Liver (tissue), 3 donors: ENCODE results near the gene IPO9.

Experiments
- EGR1 ChIP-seq, 2 donors: IDR thresholded peaks; 2 replicates each; pipeline ENCODE4 v1.6.1; 2016 to 2018; ENCODE audit warnings: antibody characterized with exemption in 2 of 2, low read depth in 2 of 2
- FOXA1 ChIP-seq: IDR thresholded peaks from 2 replicates; pipeline ENCODE4 v1.6.1; 2016; ENCODE audit warnings: antibody characterized with exemption
- GABPA ChIP-seq, 2 donors: IDR thresholded peaks in 1 of 2; conservative IDR thresholded peaks in 1 of 2; 2 replicates each; pipeline ENCODE4 v1.6.1; 2016; ENCODE audit warnings: antibody characterized with exemption in 2 of 2, mild to moderate bottlenecking in 1 of 2, moderate library complexity in 1 of 2
- RAD21 ChIP-seq, 2 donors: IDR thresholded peaks; 2 replicates each; pipeline ENCODE4 v1.6.1; 2016; ENCODE audit warnings: antibody characterized with exemption in 2 of 2, mild to moderate bottlenecking in 2 of 2
- SP1 ChIP-seq: IDR thresholded peaks from 2 replicates; pipeline ENCODE4 v1.6.1; 2018; ENCODE audit warnings: antibody characterized with exemption, mild to moderate bottlenecking
- TAF1 ChIP-seq: conservative IDR thresholded peaks from 2 replicates; pipeline ENCODE4 v1.6.1; 2016; ENCODE audit warnings: antibody characterized with exemption, mild to moderate bottlenecking
- YY1 ChIP-seq: IDR thresholded peaks from 2 replicates; pipeline ENCODE4 v1.6.1; 2016; ENCODE audit warnings: antibody characterized with exemption, mild to moderate bottlenecking
- TF ChIP-seq, protein P1 (sequence below): fragments of 150-350 bp; IDR thresholded peaks from 2 replicates; pipeline ENCODE4 v1.5.1; 2017; ENCODE audit warnings: improper control_type of control experiment, low read depth, low read length; ENCODE audit not compliant: missing input control
- TF ChIP-seq, protein P2 (sequence below): IDR thresholded peaks from 2 replicates; pipeline ENCODE4 v1.6.1; 2016; ENCODE audit warnings: antibody characterized with exemption
- TF ChIP-seq, protein P3 (sequence below): IDR thresholded peaks from 2 replicates; pipeline ENCODE4 v1.6.1; 2016; ENCODE audit warnings: antibody characterized with exemption, mild to moderate bottlenecking
- TF ChIP-seq, protein P4 (sequence below): IDR thresholded peaks from 2 replicates; pipeline ENCODE4 v1.6.1; 2016; ENCODE audit warnings: antibody characterized with exemption
- donor health status: healthy.
- donor health status: healthy.

DNA sequence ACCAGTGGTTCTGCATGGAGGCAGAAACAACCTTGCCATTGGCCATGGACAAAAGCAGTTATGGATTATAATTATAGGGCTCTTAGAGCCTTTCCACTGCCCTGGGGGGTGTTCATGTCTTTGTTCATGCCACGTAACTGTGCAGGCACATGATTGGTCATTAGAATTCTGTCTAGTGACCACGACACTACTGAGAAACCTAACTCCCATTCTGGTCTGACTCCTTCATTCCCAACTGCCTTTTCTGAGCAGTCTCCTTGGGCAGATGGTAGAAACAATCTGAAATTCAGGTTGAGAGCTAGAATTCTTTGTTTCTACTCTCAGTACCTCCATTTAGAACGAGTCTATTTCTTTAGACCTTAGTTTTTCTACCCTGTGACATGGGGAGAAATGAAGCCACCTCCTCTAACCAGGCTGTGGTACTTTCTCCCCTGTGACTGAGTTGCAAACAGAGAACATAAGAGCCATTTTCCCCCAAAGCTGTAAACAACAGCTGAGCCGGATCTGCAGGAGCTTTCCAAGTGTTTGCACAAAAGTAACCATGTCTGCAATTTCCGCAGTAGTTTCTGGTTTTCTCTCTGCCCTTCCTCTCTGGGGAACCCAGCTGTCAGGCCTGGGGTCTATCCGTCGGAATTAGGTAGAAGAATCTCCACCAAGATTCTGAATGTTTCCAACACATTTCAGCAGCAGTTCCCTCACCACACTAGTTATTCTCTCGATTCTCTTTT is 37.7 kb upstream of the IPO9 start:
- TF ChIP-seq, protein P1, sequence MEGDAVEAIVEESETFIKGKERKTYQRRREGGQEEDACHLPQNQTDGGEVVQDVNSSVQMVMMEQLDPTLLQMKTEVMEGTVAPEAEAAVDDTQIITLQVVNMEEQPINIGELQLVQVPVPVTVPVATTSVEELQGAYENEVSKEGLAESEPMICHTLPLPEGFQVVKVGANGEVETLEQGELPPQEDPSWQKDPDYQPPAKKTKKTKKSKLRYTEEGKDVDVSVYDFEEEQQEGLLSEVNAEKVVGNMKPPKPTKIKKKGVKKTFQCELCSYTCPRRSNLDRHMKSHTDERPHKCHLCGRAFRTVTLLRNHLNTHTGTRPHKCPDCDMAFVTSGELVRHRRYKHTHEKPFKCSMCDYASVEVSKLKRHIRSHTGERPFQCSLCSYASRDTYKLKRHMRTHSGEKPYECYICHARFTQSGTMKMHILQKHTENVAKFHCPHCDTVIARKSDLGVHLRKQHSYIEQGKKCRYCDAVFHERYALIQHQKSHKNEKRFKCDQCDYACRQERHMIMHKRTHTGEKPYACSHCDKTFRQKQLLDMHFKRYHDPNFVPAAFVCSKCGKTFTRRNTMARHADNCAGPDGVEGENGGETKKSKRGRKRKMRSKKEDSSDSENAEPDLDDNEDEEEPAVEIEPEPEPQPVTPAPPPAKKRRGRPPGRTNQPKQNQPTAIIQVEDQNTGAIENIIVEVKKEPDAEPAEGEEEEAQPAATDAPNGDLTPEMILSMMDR: no peak
- TF ChIP-seq, protein P2, sequence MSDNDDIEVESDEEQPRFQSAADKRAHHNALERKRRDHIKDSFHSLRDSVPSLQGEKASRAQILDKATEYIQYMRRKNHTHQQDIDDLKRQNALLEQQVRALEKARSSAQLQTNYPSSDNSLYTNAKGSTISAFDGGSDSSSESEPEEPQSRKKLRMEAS: no peak
- TF ChIP-seq EGR1 (IDR thresholded peaks at IDR 0.05; ENCODE audit: low read depth in 2 of 2): no peak
- TF ChIP-seq TAF1: no peak
- no peak for TF ChIP-seq RAD21 (IDR thresholded peaks at IDR 0.05)
- TF ChIP-seq YY1: peak; percentile 30
- no peak for TF ChIP-seq FOXA1
- TF ChIP-seq, protein P3, sequence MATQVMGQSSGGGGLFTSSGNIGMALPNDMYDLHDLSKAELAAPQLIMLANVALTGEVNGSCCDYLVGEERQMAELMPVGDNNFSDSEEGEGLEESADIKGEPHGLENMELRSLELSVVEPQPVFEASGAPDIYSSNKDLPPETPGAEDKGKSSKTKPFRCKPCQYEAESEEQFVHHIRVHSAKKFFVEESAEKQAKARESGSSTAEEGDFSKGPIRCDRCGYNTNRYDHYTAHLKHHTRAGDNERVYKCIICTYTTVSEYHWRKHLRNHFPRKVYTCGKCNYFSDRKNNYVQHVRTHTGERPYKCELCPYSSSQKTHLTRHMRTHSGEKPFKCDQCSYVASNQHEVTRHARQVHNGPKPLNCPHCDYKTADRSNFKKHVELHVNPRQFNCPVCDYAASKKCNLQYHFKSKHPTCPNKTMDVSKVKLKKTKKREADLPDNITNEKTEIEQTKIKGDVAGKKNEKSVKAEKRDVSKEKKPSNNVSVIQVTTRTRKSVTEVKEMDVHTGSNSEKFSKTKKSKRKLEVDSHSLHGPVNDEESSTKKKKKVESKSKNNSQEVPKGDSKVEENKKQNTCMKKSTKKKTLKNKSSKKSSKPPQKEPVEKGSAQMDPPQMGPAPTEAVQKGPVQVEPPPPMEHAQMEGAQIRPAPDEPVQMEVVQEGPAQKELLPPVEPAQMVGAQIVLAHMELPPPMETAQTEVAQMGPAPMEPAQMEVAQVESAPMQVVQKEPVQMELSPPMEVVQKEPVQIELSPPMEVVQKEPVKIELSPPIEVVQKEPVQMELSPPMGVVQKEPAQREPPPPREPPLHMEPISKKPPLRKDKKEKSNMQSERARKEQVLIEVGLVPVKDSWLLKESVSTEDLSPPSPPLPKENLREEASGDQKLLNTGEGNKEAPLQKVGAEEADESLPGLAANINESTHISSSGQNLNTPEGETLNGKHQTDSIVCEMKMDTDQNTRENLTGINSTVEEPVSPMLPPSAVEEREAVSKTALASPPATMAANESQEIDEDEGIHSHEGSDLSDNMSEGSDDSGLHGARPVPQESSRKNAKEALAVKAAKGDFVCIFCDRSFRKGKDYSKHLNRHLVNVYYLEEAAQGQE: no peak
- TF ChIP-seq, protein P4, sequence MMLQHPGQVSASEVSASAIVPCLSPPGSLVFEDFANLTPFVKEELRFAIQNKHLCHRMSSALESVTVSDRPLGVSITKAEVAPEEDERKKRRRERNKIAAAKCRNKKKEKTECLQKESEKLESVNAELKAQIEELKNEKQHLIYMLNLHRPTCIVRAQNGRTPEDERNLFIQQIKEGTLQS: no peak
- TF ChIP-seq GABPA (IDR thresholded peaks at IDR 0.05 in 1 of 2, conservative IDR thresholded peaks at IDR 0.05 in 1 of 2): no peak
- no peak for TF ChIP-seq SP1
